ENCODE results near the gene SMYD3.

GRCh38 chr1:246372559-246372958 is 134.5 kb downstream of the SMYD3 start:
- TF ChIP-seq HDGF (IDR thresholded peaks at IDR 0.05; ENCODE audit: borderline replicate concordance) (no peak), ELF4 (IDR thresholded peaks at IDR 0.05) (no peak), SP1 (IDR thresholded peaks at IDR 0.05) (no peak)

Data from HEK293T (cell line).